Stimulated activated CD4-positive, alpha-beta T cell treated with anti-CD3 and anti-CD28 coated beads, Interleukin-15, amount 100 ng/mL, for 24 hours (primary cell): ENCODE measurements around the gene ANKRD26.
"Not testable (repeated sequence)": the region's sequence is repeated elsewhere in the genome, so short reads cannot be mapped to it uniquely, and the experiment has no call there.

ENCODE experiments used
- DNase-seq: peaks from one replicate; pipeline ENCODE4 v3.0.0-alpha.2; 2020

The ANKRD26 gene

DNA sequence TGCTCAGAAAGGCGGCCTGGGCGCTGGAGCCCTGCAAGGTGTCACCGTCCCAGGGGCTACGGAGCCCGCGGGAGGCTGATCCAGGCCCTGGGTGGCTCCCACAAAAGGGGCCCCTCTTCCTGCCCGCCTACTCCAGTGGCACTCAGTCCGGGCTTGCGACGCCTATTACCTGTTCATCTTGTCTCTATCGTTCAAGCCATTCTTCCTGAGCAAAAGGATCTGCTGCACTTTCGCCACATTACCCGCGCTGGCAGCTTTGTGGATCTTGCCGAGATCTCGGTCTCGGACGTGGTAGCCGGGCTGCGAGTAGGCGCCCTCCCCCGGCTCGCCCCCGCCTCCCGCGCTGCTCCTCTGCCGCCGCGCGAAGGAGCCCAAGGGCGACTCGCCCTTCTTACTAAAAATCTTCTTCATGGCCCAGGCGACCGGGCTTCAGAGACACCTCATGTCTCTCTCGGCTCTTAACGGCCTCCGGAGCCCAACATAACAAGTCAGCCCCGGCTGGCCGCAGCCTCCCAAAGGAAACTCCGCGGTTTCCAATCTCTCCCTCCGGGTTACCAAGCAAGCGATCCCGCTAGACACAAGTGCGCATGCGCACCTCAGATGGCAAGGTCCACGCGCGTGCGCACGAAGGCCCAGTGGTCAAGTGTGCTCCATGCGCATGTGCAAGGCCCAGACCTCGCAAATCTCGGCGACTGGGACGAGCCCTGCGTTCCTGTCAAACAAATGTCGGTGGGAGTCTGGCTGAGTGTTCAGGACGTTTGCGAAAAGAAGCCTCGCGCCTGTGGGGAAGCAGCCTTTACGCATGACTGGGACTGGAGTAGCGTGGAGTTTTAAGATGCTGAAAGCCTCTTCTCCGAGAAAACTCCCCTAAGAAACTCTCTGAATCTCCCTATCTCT, at the start of gene ANKRD26:
ANKRD26 (minus strand) TSS at position 579 of the 897 bp plus-strand sequence; CDS start at position 411, 168 bp downstream.
- DNase-seq, result peak; percentile 97

DNA sequence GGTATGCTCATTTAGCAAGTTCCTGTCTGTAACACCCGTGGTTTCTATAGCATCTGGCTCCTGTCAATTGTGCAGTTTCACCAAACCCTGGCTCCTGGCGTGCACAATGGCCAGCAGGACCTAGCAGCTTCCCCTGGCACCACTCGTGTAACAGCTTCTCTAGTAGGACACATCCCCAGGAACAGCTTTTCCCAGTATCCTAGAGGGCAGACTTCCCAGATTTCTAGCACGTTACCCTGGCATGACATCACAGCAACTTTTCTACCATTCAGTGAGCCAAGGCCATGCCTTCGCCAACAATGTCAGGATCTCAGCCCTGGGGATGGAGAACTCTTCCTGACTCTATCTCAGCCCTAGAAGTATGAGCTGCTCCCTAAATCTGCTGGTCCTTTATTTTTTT, 47.4 kb upstream of the ANKRD26 start:
- no peak for DNase-seq

DNA sequence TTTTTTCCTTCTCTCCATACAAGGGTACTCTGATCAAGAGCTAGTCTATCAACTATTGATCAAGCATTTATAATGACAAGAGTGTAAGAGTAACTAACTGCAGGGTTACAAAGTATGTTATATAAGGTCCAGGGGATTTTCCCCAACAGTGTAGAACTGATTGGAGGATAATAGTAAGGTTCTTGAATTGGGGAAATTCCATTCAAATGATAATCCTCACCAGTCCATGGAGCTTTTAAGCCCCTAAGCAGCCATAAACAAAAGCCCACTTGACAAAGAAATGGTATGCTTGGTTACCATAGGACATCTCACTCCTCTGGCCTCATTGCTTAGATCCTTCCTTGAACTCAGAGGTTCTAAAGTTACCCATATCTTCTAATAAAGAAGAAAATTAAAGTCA, 45.6 kb upstream of the ANKRD26 start:
- DNase-seq, result no peak

DNA sequence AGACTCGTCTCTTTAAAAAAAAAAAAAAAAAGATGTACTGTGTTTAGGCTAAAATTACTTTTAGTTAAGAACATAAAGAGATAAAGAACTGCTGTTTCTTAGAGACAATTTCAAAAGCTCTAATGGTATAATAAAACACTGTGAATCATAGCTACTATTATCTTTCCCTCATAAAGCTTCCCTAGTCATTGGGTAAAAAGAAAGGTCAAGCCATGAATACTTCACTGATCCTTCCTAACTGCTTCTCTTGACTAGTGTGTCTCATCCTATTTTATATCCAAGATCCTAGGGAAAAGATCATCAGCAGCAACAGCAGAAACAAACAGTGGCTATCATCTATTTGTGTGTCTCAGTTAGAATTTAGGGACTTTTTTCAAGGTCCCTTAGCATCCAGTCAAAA, 43.4 kb upstream of the ANKRD26 start:
- no peak for DNase-seq

DNA sequence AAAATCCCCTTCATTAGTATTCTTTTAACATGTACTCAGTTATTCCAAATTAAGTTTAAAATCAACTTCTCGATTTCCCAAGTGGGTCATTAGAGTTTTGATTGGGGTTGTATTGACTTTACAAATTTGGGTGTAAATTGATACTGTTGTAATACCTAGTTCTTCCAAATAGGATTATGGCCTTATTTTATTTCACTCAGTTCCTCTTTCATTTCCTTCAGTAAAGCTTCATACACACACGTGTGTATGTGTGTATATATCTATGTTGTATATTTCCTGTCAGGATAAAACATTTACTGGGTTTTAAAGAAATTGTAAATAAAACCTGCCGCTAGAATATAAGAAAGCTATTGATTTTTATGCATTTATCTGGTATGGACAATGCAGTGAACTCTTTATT, 38.0 kb upstream of the ANKRD26 start:
- no peak for DNase-seq

DNA sequence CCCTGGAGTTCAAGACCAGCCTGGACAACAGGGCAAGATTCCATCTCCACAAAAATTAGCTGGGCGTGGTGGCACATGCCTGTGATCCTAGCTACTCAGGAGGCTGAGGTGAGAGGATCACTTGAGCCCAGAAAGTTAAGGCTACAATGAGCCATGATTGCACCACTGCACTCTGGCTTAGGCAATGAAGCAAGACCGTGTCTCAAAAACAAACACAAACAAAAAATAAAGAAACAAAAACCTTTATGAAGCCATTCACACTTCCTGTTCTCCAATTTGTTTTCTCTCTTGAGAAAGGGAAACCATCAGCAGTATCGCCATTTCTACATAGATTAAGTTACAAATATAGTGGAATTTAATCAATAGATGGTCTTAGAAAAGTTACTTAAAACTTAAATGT, 34.1 kb upstream of the ANKRD26 start:
- DNase-seq, result no peak

DNA sequence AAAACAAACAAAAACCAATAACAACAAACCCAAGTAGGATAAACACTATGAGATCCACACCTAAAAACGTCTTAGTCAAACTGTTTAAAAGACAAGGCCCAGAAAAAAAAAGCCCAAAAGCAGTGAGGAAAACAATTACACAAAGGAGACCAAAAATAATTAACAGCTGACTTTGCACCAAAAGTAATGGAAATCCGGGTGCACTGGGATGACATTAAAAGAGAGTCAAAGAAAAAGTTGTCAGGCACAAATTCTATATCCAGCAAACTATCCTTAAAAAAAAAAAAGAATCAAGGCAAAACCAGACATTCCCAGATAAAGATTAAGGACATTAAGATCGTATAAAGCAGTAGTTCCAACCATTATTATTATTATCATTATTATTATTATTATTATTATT, 7.9 kb upstream of the ANKRD26 start:
- DNase-seq, result no peak

DNA sequence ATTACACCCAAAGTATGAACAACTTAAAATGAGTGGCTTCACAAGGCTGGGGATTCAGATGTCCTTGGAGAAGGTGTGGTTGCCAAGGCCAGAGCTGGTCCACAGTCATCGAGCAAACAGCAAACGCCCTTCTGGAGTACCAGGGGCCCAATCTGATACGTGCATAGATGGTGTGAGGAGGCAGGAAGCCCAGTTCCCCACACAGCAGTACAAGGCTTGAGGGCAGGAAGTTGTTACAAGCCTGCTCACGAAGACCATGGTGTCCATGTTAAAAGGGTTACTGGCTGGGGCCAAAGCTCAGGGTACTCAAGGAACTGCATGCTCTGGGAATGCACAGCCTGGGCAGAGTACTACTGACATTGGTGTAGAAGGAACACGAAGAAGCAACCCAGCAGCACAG, 4.6 kb upstream of the ANKRD26 start:
- DNase-seq, result no peak

DNA sequence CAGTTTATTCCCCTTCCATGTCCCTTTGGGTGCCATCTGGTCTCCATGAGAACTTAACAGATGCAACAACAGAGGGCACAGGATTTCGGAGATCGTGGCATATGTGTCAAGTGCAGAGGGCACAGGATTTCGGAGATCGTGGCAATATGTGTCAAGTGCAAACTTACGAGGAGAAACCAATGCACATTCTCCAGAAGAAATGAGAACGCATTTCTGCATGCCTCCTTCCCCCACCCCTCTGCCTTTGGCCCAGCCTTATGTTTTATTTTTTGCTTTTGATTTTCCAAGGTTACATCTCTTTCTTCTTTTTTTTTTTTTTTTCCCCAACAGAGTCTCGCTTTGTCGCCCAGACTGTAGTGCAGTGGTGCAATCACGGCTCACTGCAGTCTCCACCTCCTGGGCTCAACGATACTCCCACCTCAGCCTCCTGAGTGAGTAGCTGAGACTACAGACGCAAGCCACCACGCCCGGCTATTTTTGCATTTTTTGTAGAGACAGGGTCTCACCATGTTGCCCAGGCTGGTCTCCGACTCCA, 586 bp upstream of the ANKRD26 start:
- DNase-seq, result peak; percentile 38

DNA sequence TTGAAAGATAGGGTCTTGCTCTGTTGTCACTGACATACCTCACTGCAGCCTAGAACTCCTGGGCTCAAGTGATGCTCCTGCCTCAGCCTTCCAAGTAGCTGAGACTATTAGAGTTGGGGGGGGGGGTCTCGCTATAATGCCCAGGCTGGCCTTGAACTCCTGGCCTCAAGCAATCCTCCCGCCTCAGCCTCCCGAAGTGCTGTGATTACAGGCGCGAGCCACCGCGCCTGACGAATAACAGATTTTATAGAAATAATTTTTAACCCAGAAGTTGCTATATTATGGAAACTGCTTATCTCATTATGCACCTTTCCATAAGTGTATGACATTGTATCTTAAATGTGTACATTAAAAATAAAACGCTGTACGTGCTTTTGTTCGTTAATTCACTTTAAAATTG, 846 bp downstream of the ANKRD26 start:
- DNase-seq, result no peak

DNA sequence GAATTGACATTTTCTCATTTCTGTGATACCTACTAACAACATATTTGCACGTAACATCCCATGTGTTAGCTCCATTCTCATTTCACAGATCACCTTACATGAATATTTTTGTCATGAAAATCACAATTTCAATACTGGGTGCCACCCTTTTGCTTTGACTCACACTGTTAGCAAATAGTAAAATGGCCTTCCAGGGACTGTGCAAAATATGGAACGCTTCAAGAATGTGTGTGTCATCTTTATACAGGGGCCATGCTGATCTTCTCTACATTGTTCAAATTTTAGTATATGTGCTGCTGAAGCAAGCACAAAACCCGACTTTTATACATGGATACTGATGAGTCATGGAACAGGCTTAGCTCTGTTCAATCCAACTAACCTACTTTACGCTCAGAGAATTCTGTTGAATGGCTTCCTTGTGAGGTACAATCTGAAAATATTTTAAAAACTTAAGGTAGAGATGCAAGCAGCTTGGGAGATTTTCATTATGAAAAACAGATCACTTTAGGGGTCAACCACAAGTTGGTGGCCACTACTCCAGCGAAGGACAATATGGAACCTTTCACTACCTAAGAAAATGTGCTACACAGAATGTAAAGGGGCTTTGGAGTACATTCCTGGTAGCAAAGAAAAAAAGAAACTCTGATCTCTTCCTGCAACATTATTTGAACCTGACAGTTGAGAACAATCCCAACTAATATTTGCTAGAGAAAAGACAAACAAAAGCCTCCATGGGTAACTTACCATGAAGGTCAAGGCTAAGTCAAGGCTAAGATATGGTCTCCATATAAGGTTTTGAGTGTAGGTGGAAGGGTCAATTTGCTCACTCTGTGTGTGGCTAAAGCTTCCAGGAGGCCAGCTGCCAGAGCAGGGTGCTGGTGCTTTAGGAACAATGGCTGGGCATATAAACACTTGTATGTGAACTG, 11.9 kb downstream of the ANKRD26 start:
- DNase-seq, result no peak

DNA sequence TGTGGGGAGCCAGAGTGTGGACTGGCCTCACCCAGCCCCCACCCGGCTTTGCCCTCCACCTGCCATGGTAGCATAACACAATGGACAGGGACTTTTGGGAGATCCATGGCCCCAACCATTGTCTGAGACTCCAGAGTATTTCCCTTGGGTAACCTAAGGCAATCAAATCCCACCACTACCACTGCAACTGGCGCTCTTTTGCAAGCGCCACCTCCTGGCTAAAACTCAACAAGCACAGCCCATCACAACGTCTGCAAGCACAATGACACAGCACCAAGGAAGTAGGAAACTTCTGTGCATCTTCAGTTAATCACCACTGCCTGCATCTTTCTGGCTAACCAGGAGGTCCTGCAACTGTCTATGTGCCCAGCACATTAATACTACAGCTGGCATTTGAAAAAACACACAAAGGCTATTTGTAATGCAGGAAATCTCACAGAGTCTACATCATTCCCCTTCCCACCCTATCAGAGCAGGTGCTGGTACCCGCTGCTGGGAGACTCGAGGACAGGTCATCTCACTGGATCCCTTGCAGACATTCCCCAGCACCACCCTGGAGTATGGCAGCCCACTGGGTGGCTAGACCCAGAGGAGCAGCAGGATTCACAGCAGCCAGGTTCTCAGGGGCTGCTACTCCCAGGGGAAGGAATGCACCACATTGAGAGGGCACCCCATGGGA, 27.7 kb downstream of the ANKRD26 start:
- DNase-seq, result no peak

DNA sequence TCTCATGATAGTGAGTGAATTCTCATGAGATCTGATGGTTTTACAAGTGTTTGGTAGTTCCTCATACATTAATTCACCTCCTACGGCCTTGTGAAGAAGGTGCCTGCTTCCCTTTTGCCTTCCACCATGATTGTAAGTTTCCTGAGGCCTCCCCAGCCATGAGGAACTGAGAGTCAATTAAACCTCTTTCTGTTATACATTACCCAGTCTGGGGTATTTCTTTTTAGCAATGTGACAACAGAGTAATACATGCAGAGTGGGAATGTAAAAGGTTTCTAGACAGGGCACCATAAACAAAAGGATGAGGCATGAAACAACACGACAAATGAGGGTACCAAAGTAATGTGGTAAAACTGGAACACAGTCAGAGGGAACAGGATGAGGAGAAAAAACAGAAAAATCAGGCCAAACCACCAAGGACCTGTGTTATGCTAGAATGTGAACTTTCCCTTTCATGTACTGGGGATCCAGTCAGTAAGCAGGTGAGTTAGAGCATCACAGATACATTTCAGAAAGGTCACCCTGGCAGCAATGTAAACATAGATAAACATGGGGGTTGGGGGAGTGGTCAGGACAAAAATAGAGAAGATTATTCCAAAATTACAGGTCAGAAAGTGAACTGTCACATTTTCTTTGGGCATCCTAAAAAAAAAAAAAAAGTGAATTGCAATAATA, 31.9 kb downstream of the ANKRD26 start:
- no peak for DNase-seq

DNA sequence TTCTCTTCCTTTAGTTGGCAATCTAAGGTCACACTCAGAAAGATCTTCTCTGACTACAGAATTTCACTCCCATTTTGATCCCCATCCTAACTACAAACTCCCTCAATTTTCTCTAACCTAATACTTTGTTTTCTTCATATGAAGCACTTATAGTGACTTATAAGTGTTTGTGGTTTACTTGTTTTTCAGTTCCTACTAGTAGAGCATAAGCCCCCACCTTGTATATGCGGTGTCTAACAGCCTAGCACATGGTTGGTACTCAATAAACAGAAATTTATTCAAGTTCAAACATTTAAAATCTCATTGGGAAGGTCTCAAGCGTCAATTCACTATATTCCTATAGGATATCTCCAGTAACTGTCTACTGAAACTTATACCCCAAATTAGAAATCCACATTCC, 35.2 kb downstream of the ANKRD26 start:
- no peak for DNase-seq

DNA sequence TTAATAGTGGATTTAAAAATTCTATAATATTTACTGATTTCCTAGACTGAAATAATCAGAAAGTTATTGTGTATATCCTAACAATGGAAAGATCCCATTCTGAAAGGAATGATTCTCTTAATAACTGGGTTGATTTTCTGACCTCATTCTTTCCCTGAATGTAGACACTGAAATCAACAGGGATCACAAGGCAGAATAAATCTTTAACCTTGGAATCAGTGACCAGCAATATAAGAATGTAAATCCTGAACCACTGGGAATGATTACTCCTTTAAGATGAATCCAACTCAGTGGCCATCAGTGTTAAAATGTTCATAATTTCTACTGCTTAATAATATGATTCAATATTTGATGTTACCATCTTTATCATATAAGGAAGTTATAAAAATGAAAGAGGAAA, 47.6 kb downstream of the ANKRD26 start:
- no peak for DNase-seq

DNA sequence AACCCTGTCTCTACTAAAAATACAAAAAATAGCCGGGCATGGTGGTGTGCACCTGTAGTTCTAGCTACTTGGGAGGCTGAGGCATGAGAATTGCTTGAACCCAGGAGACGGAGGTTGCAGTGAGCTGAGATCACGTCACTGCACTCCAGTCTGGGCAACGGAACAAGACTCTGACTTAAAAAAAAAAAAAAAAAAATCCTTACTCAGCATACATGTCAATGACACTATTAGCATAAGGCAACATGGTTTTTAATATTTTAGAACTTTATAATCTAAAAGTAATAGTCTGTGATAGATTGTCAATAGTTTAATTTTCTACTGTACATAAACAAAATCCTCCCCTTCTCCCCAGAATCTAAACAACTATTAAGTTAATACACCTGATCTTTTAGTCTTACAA, 55.0 kb downstream of the ANKRD26 start:
- not testable (repeated sequence) for DNase-seq

DNA sequence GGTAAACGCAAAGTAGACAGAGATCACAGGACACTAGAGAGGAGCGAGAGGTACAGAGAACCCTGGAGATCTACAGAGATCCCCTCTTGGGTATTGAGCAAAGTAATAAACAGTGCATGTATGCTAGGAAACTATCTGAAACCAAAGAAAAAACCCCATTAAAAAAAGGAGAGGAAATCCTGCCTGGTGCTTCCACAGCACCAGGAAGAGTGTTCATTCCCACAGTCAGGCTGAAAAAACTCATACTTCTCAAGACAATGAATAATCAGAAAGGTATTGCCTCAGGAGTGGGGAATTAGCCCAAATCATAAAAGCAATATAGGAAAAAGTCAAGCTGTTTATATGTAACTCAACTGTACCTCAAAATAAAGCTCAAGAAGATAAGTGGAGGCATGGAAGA, 59.1 kb downstream of the ANKRD26 start:
- DNase-seq, result no peak

DNA sequence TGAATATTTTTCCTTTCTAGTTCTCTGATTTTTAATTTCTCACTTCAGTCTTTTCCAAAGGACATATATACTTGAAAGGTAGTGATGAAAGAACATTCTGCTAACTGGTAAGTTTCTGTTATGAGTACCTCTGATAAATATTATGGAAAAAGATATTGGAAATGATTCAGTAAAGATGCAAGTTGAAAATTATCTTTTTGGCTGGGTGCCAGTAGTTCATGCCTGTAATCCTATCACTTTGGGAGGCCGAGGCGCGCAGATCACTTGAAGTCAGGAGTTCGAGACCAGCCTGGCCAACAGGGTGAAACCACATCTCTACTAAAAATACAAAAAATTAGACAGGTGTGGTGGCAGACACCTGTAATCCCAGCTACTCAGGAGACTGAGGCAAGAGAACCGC, 62.1 kb downstream of the ANKRD26 start:
- DNase-seq, result no peak

DNA sequence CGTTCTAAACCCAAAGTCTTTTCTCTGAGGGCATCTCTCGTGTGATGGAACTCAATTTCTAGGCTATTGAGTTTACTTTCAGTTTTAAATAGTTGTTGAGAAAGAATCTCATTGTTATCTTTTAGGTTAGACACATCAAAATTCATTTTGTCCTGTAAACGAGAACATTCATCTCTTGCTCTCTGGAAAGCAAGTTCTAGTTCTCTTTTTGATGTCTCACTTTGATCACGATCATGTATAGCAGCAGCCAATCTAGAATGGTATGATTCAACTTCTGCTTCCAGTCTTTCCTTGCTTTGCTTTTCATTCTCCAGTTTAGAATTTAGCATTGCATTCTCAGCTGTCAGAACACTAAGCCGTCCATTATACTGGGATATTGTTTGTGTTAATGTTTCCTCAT, 65.1 kb downstream of the ANKRD26 start:
- no peak for DNase-seq

DNA sequence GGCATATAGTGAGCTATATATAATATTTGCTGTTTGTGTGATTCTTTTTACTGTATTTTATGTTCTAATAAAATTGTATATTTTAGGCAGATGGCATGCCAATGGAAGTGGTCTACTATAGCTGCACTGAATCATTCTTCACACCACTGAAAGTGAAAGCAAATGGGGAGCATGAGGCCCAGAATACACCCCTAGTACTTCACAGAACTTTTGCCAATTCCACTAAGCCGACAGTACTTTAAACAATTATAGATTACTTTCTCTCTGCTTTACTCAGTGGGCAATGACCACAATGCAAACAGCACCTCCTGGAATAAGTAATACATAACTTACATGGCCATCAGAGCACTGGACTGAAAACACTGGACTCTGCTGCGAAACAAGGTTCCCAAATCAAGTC, 70.2 kb downstream of the ANKRD26 start:
- no peak for DNase-seq

DNA sequence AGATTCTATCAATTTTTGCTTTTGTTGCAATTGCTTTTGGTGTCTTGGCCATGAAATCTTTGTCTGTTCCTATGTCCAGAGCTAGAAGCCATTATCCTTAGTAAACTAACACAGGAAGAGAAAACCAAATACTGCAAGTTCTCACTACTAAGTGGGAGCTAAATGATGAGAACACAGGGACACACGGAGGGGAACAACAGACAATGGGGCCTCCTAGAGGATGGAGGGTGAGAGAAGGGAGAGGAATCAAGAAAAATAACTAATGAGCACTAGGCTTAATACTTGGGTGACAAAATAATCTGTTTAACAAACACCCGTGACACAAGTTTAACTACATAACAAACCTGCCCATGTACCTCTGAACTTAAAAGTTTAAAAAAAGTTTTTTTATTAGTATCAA, 78.2 kb downstream of the ANKRD26 start:
- no peak for DNase-seq

DNA sequence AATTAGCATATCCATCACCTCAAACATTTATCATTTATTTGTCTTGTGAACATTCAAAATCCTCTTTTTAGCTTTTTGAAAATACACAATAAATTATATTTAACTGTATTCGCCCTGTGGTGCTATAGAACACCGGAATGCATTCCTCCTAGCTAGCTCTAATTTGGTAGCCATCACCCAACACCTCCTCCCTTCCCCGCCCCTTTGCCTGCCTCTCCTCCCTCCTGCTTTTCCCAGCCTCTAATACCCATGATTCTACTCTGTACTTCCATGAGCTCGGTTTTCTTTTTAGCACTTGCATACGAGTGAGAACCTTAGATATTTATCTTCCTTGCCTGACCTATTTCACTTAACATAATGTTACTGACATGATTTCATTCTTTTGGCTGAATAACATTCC, 80.1 kb downstream of the ANKRD26 start:
- no peak for DNase-seq
